ENCODE measurements around the gene PSMB2.

PSMB2 gene

GRCh38 chr1:35571263-35571662, 70.1 kb downstream of the PSMB2 start:
- Histone ChIP-seq H3K4me1 (ENCODE audit: insufficient read depth, poor library complexity, severe bottlenecking) (no peaks in the 10 kb centered on the region), H3K9me3 (ENCODE audit: severe bottlenecking) (no peaks in the 10 kb centered on the region), H3K36me3 (ENCODE audit: low read depth) (no peaks in the 10 kb centered on the region), H3K27ac (ENCODE audit: poor library complexity, severe bottlenecking) (no peak overlapping the region), H3K27me3 (ENCODE audit: insufficient read depth, poor library complexity, severe bottlenecking) (no peaks in the 10 kb centered on the region), H3K4me3 (ENCODE audit: severe bottlenecking) (no peak overlapping the region)
- ATAC-seq (ENCODE audit: low read depth) = no peak
- TF ChIP-seq CTCF (IDR thresholded peaks at IDR 0.05; ENCODE audit: poor library complexity, severe bottlenecking) = no peak
- DNase-seq (ENCODE audit: low spot score) = no peak

- H3K9me3 ChIP-seq (ENCODE audit: severe bottlenecking) = no peaks in the 10 kb centered on the region
- TF ChIP-seq CTCF (IDR thresholded peaks at IDR 0.05; ENCODE audit: poor library complexity, severe bottlenecking) = no peak
- no peaks in the 10 kb centered on the region for H3K27me3 ChIP-seq (ENCODE audit: insufficient read depth, poor library complexity, severe bottlenecking)
- no peak overlapping the region for H3K4me3 ChIP-seq (ENCODE audit: severe bottlenecking)
- DNase-seq (ENCODE audit: low spot score) (no peak), ATAC-seq (ENCODE audit: low read depth) (no peak)
- no peak overlapping the region for H3K27ac ChIP-seq (ENCODE audit: poor library complexity, severe bottlenecking)
- no peaks in the 10 kb centered on the region for H3K36me3 ChIP-seq (ENCODE audit: low read depth)
- H3K4me1 ChIP-seq (ENCODE audit: insufficient read depth, poor library complexity, severe bottlenecking) = no peaks in the 10 kb centered on the region
These were observed 70.7 kb downstream of the PSMB2 start for GRCh38 chr1:35570589-35571137.

GRCh38 chr1:35569936-35570335, 71.4 kb downstream of the PSMB2 start:
- Histone ChIP-seq H3K36me3 (ENCODE audit: low read depth) (0 out of 2 replicates have a peak, but pooled peaks cover 4% of the 10 kb centered on the region), H3K4me3 (ENCODE audit: severe bottlenecking) (no peak overlapping the region), H3K4me1 (ENCODE audit: insufficient read depth, poor library complexity, severe bottlenecking) (no peaks in the 10 kb centered on the region), H3K27me3 (ENCODE audit: insufficient read depth, poor library complexity, severe bottlenecking) (no peaks in the 10 kb centered on the region), H3K9me3 (ENCODE audit: severe bottlenecking) (no peaks in the 10 kb centered on the region), H3K27ac (ENCODE audit: poor library complexity, severe bottlenecking) (no peak overlapping the region)
- ATAC-seq (ENCODE audit: low read depth) (no peak), DNase-seq (ENCODE audit: low spot score) (no peak)
- no peak for TF ChIP-seq CTCF (IDR thresholded peaks at IDR 0.05; ENCODE audit: poor library complexity, severe bottlenecking)

GRCh38 chr1:35568975-35569395, 72.3 kb downstream of the PSMB2 start:
- Histone ChIP-seq H3K27ac (ENCODE audit: poor library complexity, severe bottlenecking) (no peak overlapping the region), H3K4me1 (ENCODE audit: insufficient read depth, poor library complexity, severe bottlenecking) (no peaks in the 10 kb centered on the region), H3K36me3 (ENCODE audit: low read depth) (peaks cover 11% of the 10 kb centered on the region; the same call in 1 of the 2 replicates), H3K9me3 (ENCODE audit: severe bottlenecking) (no peaks in the 10 kb centered on the region), H3K4me3 (ENCODE audit: severe bottlenecking) (no peak overlapping the region), H3K27me3 (ENCODE audit: insufficient read depth, poor library complexity, severe bottlenecking) (no peaks in the 10 kb centered on the region)
- no peak for DNase-seq (ENCODE audit: low spot score)
- TF ChIP-seq CTCF (IDR thresholded peaks at IDR 0.05; ENCODE audit: poor library complexity, severe bottlenecking) = peak; percentile 90
- peak; percentile 51 for ATAC-seq (ENCODE audit: low read depth)

- no peak for ATAC-seq (ENCODE audit: low read depth)
- Histone ChIP-seq H3K4me3 (ENCODE audit: severe bottlenecking) (no peak overlapping the region), H3K27ac (ENCODE audit: poor library complexity, severe bottlenecking) (no peak overlapping the region), H3K9me3 (ENCODE audit: severe bottlenecking) (no peaks in the 10 kb centered on the region), H3K27me3 (ENCODE audit: insufficient read depth, poor library complexity, severe bottlenecking) (no peaks in the 10 kb centered on the region), H3K36me3 (ENCODE audit: low read depth) (peaks cover 17% of the 10 kb centered on the region; the same call in 1 of the 2 replicates), H3K4me1 (ENCODE audit: insufficient read depth, poor library complexity, severe bottlenecking) (no peaks in the 10 kb centered on the region)
- TF ChIP-seq CTCF (IDR thresholded peaks at IDR 0.05; ENCODE audit: poor library complexity, severe bottlenecking) = no peak
- no peak for DNase-seq (ENCODE audit: low spot score)
These were observed 73.3 kb downstream of the PSMB2 start for GRCh38 chr1:35567947-35568558.
